K562 (cell line): ENCODE results near the gene GPD2. TPM values are rescaled to one million over a fixed set of nuclear protein-coding genes. Genes with fewer than 3 reads are reported as not detected.
A peak's percentile ranks its signal among the peaks of the same experiment; 100 is the strongest.

ENCODE experiments used
- ATAC-seq: fragments of 200-7000 bp; cut with Tn5 transposase; 3 replicates; pipeline ENCODE4 v1.9.1; 2020; ENCODE audit warnings: moderate library complexity
- BruUV-seq: library from RNA; stranded (reverse); fragments of 400-500 nt; replicated peaks from 2 replicates; lab custom pipeline; 2021; lab: Mats Ljungman, UMichigan
- CTCF ChIA-PET: fragments of 300-600 bp; formaldehyde crosslinking; extraction: SDS; loops from one replicate; lab custom pipeline; 2021; ENCODE audit warnings: low intra/inter-chr PET ratio; lab: Yijun Ruan, JAX
- POLR2A ChIA-PET: fragments of 300-600, 350-650 bp; sonication (Branson Sonifier 250); formaldehyde crosslinking; extraction: SDS; loops from one replicate; lab custom pipeline; 2021; ENCODE audit warnings: antibody characterized with exemption, inconsistent platforms; lab: Yijun Ruan, JAX
- DNase-seq, 4 experiments: peaks; one replicate each; pipeline versions ENCODE4 v3.0.0 to v3.0.0-alpha.2; 2011 to 2018; ENCODE audit warnings: low spot score in 3 of 4, mixed read lengths in 3 of 4; ENCODE audit errors: extremely low read depth in 1 of 4
- FAIRE-seq: peaks from 2 replicates; lab custom pipeline; 2011; peaks lifted over from hg19 to GRCh38; lab: Jason Lieb, UNC
- H2AFZ ChIP-seq: 2 replicates; pipeline ENCODE4 v1.6.0; 2011; ENCODE audit warnings: low read depth, low read length, control low read depth, inconsistent platforms
- H3K27ac ChIP-seq: fragments of 200-600 bp; 3 replicates; pipeline ENCODE4 v1.8.0; 2011; ENCODE audit warnings: low read depth, mild to moderate bottlenecking, control low read depth, inconsistent platforms, low read length, moderate library complexity, mixed read lengths; ENCODE audit errors: extremely low read depth
- H3K27me3 ChIP-seq, 2 experiments: fragments of 300-600 bp in 1 of 2; 2 replicates in 1 of 2; 3 replicates in 1 of 2; pipeline versions ENCODE4 v1.6.0 to v1.8.0; 2011; ENCODE audit warnings: inconsistent platforms in 2 of 2, low read length in 2 of 2, mild to moderate bottlenecking in 1 of 2, mixed read lengths in 1 of 2, moderate library complexity in 1 of 2; ENCODE audit not compliant: control insufficient read depth in 2 of 2, insufficient read depth in 2 of 2
- H3K36me3 ChIP-seq: fragments of 300-600 bp; 3 replicates; pipeline ENCODE4 v1.8.0; 2011; ENCODE audit warnings: mild to moderate bottlenecking, low read length, inconsistent platforms; ENCODE audit not compliant: control insufficient read depth, insufficient read depth
- H3K4me1 ChIP-seq, 2 experiments: fragments of 200-600 bp in 1 of 2; replicated peaks in 1 of 2; 2 replicates in 1 of 2; 3 replicates in 1 of 2; pipeline versions ENCODE4 v1.5.1 to v1.8.0; 2011; ENCODE audit warnings: inconsistent platforms in 2 of 2, low read length in 2 of 2, mild to moderate bottlenecking in 1 of 2, mixed read lengths in 1 of 2, moderate library complexity in 1 of 2; ENCODE audit not compliant: control insufficient read depth in 2 of 2, insufficient read depth in 2 of 2
- H3K4me2 ChIP-seq: 2 replicates; pipeline ENCODE4 v1.6.1; 2011; ENCODE audit warnings: low read length, control low read depth, inconsistent platforms, mixed read lengths; ENCODE audit not compliant: insufficient read depth
- H3K4me3 ChIP-seq: fragments of 200-600 bp; sonication (generic), shearing (Covaris generic); 2 replicates; pipeline ENCODE4 v1.5.1; 2016; ENCODE audit warnings: control low read depth, inconsistent platforms
- H3K79me2 ChIP-seq: fragments of 200-600 bp; 3 replicates; pipeline ENCODE4 v1.8.0; 2011; ENCODE audit warnings: low read length, inconsistent platforms; ENCODE audit not compliant: control insufficient read depth, insufficient read depth
- H3K9ac ChIP-seq, 2 experiments: 2 replicates each; pipeline versions ENCODE4 v1.6.0 to v1.6.1; 2011; ENCODE audit warnings: low read depth in 2 of 2, low read length in 2 of 2, control low read depth in 1 of 2, inconsistent platforms in 1 of 2, mild to moderate bottlenecking in 1 of 2, mixed read lengths in 1 of 2; ENCODE audit not compliant: insufficient read depth in 1 of 2
- H3K9me1 ChIP-seq: one replicate; pipeline ENCODE4 v1.6.0; 2011; ENCODE audit warnings: inconsistent platforms, mild to moderate bottlenecking, low read length, moderate library complexity; ENCODE audit not compliant: control insufficient read depth, insufficient read depth
- H3K9me3 ChIP-seq: replicated peaks from 2 replicates; pipeline ENCODE4 v1.5.1; 2011; ENCODE audit warnings: low read depth, low read length, inconsistent platforms; ENCODE audit not compliant: control insufficient read depth, insufficient read depth
- H4K20me1 ChIP-seq: replicated peaks from 2 replicates; pipeline ENCODE4 v1.6.1; 2011; ENCODE audit warnings: low read length, inconsistent platforms, mixed read lengths; ENCODE audit not compliant: control insufficient read depth, insufficient read depth
- CBX2 ChIP-seq: fragments of 200-600 bp; sonication (generic); IDR thresholded peaks from one replicate; pipeline ENCODE4 v1.6.1; 2012; ENCODE audit warnings: mild to moderate bottlenecking, low read length, inconsistent platforms; ENCODE audit not compliant: insufficient read depth, poor library complexity, severe bottlenecking
- ESRRA ChIP-seq: fragments of 450-650 bp; IDR thresholded peaks from 2 replicates; pipeline ENCODE4 v1.6.1; 2014; ENCODE audit warnings: low read depth, mild to moderate bottlenecking, moderate library complexity, borderline replicate concordance
- GATAD2B ChIP-seq: fragments of 450-650 bp; IDR thresholded peaks from 2 replicates; pipeline ENCODE4 v1.6.1; 2017; ENCODE audit warnings: mild to moderate bottlenecking, borderline replicate concordance
- MAZ ChIP-seq, 2 experiments: fragments of 450-650 bp in 1 of 2; sonication (generic) in 1 of 2; formaldehyde crosslinking; IDR thresholded peaks in 1 of 2; conservative IDR thresholded peaks in 1 of 2; 2 replicates each; pipeline versions ENCODE4 v1.4.0 to v1.5.0; 2020; ENCODE audit warnings: mild to moderate bottlenecking in 1 of 2, missing genetic modification reagents in 1 of 2
- MEIS2 ChIP-seq: fragments of 450-650 bp; IDR thresholded peaks from 2 replicates; pipeline ENCODE4 v1.6.1; 2014; ENCODE audit warnings: mild to moderate bottlenecking; ENCODE audit not compliant: partially characterized antibody
- PCBP2 ChIP-seq: fragments of 200-400 bp; formaldehyde crosslinking; IDR thresholded peaks from 2 replicates; pipeline ENCODE4 v1.6.1; 2018; ENCODE audit warnings: low read length, low read depth, mild to moderate bottlenecking, moderate library complexity; ENCODE audit not compliant: poor library complexity, severe bottlenecking
- SMC3 ChIP-seq: conservative IDR thresholded peaks from 2 replicates; pipeline ENCODE4 v1.6.1; 2011; ENCODE audit warnings: low read depth, low read length, improper control_type of control experiment; ENCODE audit not compliant: insufficient read depth
- ZBTB40 ChIP-seq, 2 experiments: fragments of 450-650 bp in 1 of 2; sonication (generic) in 1 of 2; formaldehyde crosslinking in 1 of 2; IDR thresholded peaks; 2 replicates each; pipeline versions ENCODE4 v1.7.1 to v1.9.0; 2016 to 2022; ENCODE audit warnings: inconsistent platforms in 1 of 2, mild to moderate bottlenecking in 1 of 2, missing genetic modification reagents in 1 of 2
- ZNF124 ChIP-seq: sonication (generic); formaldehyde crosslinking; IDR thresholded peaks from 2 replicates; pipeline ENCODE4 v1.8.1; 2022; ENCODE audit warnings: missing genetic modification reagents
- WGBS: fragments of 100-300 bp; shearing (Covaris generic); methylation state at CpG from one replicate; pipeline ENCODE4 v1.1.6; 2016; ENCODE audit warnings: low coverage, mixed read lengths; ENCODE audit not compliant: insufficient coverage; ENCODE audit errors: missing lambda C conversion rate; 5-methylcytosine and 5-hydroxymethylcytosine counted together
- in situ Hi-C: fragments of 300-500 bp; cut with MboI; formaldehyde crosslinking; loops from 4 replicates; pipeline ENCODE4 v1.15.0; 2018; ENCODE audit warnings: inconsistent platforms, mixed read lengths
- intact Hi-C: fragments of 100-400 bp; cut with micrococcal nuclease; formaldehyde crosslinking; loops from 2 replicates; pipeline ENCODE4 v1.14.2; 2022
- polyA plus RNA-seq, 8 experiments: library from polyadenylated mRNA; depleted of rRNA in 4 of 8; stranded (reverse) in 5 of 8; unstranded in 3 of 8; fragments of >200 nt; fragmentation: Nextera tagmentation in 2 of 8; fragmentation: Illumina TruSeq in 1 of 8; extraction: Ambion mirVana in 2 of 8; extraction: Trizol in 1 of 8; gene quantifications; 2 replicates each; pipeline versions ENCODE4 v1.2.1 to v1.2.3, GENCODE V29; 2011 to 2014; ENCODE audit warnings: inconsistent platforms in 1 of 8, missing spikeins in 1 of 8
- total RNA-seq, 7 experiments: library from RNA; depleted of rRNA in 6 of 7; stranded (reverse); fragments of >200 nt in 6 of 7; fragmentation: Illumina TruSeq in 2 of 7; extraction: Trizol in 2 of 7; gene quantifications; 2 replicates each; pipeline versions ENCODE4 v1.2.1 to v1.2.3, GENCODE V29; 2011 to 2021; ENCODE audit warnings: low replicate concordance in 1 of 7

Gene GPD2
- total and polyA plus RNA-seq, 9 of the 15 experiments (the other 6 are each of a cell fraction or from before 2014, with no cell fraction given): 5.2 to 39.2 (median 19.0) TPM

GRCh38 chr2:156589381-156590079 is 153.4 kb downstream of the GPD2 start:
- in situ Hi-C loops: loop anchor here (10.0 kb wide), 1 partner anchor 255 kb away; the partner anchor contains the start of gene NR4A2
- no peak overlapping the region for H3K4me2 ChIP-seq
- no peak overlapping the region for H3K27ac ChIP-seq
- H2AFZ ChIP-seq: no peak overlapping the region
- no peaks in the 10 kb centered on the region for H3K36me3 ChIP-seq
- H3K9ac ChIP-seq: no peak overlapping the region
- no peaks in the 10 kb centered on the region for H3K79me2 ChIP-seq
- DNase-seq (peak in 2 of 4 experiments; percentile 58 to 64), FAIRE-seq (peak; percentile 83), ATAC-seq (peak; percentile 91)
- no peaks in the 10 kb centered on the region for H3K27me3 ChIP-seq
- ChIA-PET CTCF (interaction anchor here (0.9 to 1.6 kb wide), 2 partner anchors 255 to 604 kb away, joined by 6 read pairs; no protein-coding TSS in a partner anchor), POLR2A (interaction anchor here (0.9 kb wide), 1 partner anchor 270 kb away, joined by 3 read pairs; no protein-coding TSS in a partner anchor)
- intact Hi-C loops: loop anchor here (1.0 to 10.0 kb wide), 8 partner anchors 155 to 1212 kb away; partner anchors contain the start of gene GPD2
- H3K9me1 ChIP-seq: no peaks in the 10 kb centered on the region
- no TSS peak for BruUV-seq
- no peaks in the 10 kb centered on the region for H4K20me1 ChIP-seq
- no peak overlapping the region for H3K4me3 ChIP-seq
- 14% methylated on average over 10 of the region's 10 CpGs for WGBS
- H3K9me3 ChIP-seq: no peaks in the 10 kb centered on the region
- H3K4me1 ChIP-seq: no peaks in the 10 kb centered on the region
- TF ChIP-seq ESRRA (no peak), GATAD2B (no peak), MAZ (CRISPR knock-in tag; conservative IDR thresholded peaks at IDR 0.05 in 1 of 2, IDR thresholded peaks at IDR 0.05 in 1 of 2) (peak in 1 of 2 experiments; percentile 48; a peak in 2 of 4 replicates), PCBP2 (no peak), MEIS2 (peak; percentile 18), CBX2 (no peak), SMC3 (peak; percentile 74), ZNF124 (CRISPR knock-in tag) (no peak), ZBTB40 (IDR thresholded peaks at IDR 0.05) (no peak), ZBTB40 (CRISPR knock-in tag; IDR thresholded peaks at IDR 0.05) (no peak)
